Activated CD4-positive, alpha-beta T cell treated with anti-CD3 and anti-CD28 coated beads for 36 hours (primary cell): Measurements from ENCODE around the gene AQP12B. TPM values are rescaled to one million over a fixed set of nuclear protein-coding genes. Genes with fewer than 3 reads are reported as not detected.
A peak's percentile ranks its signal among the peaks of the same experiment; 100 is the strongest.
"Not testable (repeated sequence)": the region's sequence is repeated elsewhere in the genome, so short reads cannot be mapped to it uniquely, and the experiment has no call there.

Experiments used
- ATAC-seq: fragments of 200-7000 bp; cut with Tn5 transposase; one replicate; pipeline ENCODE4 v1.10.0; 2021; ENCODE audit warnings: mild to moderate bottlenecking, moderate library complexity
- CTCF ChIA-PET: fragments of 350-600 bp; sonication (Branson Sonifier 250); formaldehyde crosslinking; loops from one replicate; lab custom pipeline; 2021; ENCODE audit warnings: antibody characterized with exemption; lab: Charles Lee
- POLR2A ChIA-PET: fragments of 350-600 bp; sonication (Branson Sonifier 250); formaldehyde crosslinking; loops from one replicate; lab custom pipeline; 2021; ENCODE audit warnings: antibody characterized with exemption, inconsistent platforms; lab: Charles Lee
- DNase-seq: peaks from one replicate; pipeline ENCODE4 v3.0.0-alpha.2; 2020
- H3K27ac Mint-ChIP-seq: one replicate; pipeline ENCODE4 v1.8.0; 2021; ENCODE audit warnings: mixed read lengths
- H3K27me3 Mint-ChIP-seq: one replicate; pipeline ENCODE4 v1.8.0; 2021; ENCODE audit warnings: mixed read lengths
- H3K36me3 Mint-ChIP-seq: one replicate; pipeline ENCODE4 v1.8.0; 2021; ENCODE audit warnings: low read depth, mixed read lengths
- H3K4me1 Mint-ChIP-seq: one replicate; pipeline ENCODE4 v1.8.0; 2021; ENCODE audit warnings: mixed read lengths
- H3K4me3 Mint-ChIP-seq: one replicate; pipeline ENCODE4 v1.8.0; 2021; ENCODE audit warnings: mild to moderate bottlenecking, moderate library complexity, mixed read lengths
- H3K9me3 Mint-ChIP-seq: one replicate; pipeline ENCODE4 v1.8.0; 2021; ENCODE audit warnings: low read depth, mixed read lengths
- intact Hi-C, 2 experiments: fragments of 100-400 bp; cut with DNase I in 1 of 2; cut with micrococcal nuclease in 1 of 2; formaldehyde crosslinking; loops; one replicate each; pipeline versions ENCODE4 v1.14.2 to v1.15.1; 2022 to 2024; cut with DNase I, micrococcal nuclease
- total RNA-seq, 2 experiments: library from RNA; stranded (reverse); gene quantifications; one replicate each; pipeline ENCODE4 v1.2.3, GENCODE V29; 2021

Gene AQP12B
- total RNA-seq, 2 experiments from 2014 or later = not detected

DNA sequence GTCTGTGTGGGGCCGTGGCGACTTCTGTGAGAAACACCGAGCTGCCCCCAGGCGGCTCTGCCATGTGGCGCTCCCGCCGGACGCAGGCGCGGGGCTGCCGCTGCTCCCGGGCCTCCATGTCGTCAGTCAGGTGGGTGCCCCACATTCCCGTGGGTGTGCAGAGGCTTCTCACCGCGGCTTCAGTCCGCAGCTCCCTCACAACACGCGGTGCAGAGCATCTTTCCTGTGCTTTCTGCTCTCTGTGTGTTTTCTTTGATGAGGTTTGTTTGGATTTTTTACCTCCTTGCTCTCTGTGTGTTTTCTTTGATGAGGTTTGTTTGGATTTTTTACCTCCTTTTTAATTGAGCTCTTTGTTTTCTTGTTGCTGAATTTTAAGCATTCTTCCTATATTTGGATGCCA lies 22.0 kb upstream of the AQP12B start:
- ChIA-PET CTCF (interaction anchor here (1.4 to 1.7 kb wide), 2 partner anchors 88 to 96 kb away, joined by 3 read pairs; no protein-coding TSS in a partner anchor), POLR2A (no interaction called here)
- Mint-ChIP-seq H3K4me3 (peak overlapping the region; percentile 56), H3K9me3 (no peaks in the 10 kb centered on the region), H3K4me1 (peaks cover 13% of the 10 kb centered on the region), H3K27me3 (peaks cover 18% of the 10 kb centered on the region), H3K36me3 (no peaks in the 10 kb centered on the region), H3K27ac (no peak overlapping the region)
- intact Hi-C loops = loop anchor here in 1 of 2 experiments (5.0 to 10.0 kb wide), 2 partner anchors 107 to 190 kb away; no protein-coding TSS in a partner anchor
- peak; percentile 54 for DNase-seq
- ATAC-seq = peak; percentile 30

DNA sequence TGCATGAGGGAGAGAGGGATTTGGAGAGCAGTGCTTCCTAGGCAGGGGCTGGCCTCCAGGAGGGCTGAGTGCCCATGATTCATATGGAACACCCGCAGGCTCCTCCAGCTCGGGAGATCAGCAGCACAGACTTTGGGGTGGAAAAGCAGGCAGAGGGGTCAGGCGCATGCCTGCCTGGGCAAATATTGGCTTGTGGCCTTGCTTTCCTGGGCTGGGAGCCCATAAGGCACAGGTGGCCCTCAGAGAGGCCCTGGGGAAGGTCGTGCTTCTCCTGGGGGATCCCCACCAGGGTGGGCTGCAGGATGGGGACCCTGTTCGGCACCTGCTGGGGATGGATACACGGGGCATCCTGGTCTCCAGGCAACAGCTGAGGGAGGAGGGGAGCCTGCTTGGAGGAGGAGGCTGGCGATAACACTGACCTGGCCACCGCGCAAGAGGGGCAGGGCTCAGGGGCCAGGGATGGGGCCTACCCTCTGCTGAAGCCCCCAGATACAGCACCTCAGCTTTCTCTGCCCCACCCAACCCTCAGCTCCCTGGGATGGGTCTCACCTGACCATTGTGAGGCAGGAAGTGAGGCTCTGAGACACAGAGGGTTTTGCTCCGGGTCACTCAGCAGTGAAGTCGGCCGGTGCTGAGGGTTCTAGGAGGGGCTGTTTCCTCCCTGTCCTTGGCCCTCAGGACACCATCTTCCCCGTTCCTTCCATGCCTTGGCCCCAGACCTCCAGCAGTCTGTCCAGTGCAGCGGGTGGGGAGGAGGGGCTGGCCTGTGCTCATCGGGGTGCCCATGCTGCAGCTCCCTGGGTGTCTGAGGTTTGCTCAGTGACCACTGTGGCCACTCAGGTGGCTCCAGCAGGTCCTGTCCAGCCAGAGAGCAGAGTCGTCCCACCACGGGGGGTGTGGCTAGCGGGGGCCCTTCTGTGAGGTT lies 21.0 kb upstream of the AQP12B start:
- Mint-ChIP-seq H3K4me1 (peaks cover 13% of the 10 kb centered on the region), H3K9me3 (no peaks in the 10 kb centered on the region), H3K27me3 (peaks cover 18% of the 10 kb centered on the region), H3K4me3 (no peak overlapping the region), H3K36me3 (no peaks in the 10 kb centered on the region), H3K27ac (no peak overlapping the region)
- ATAC-seq (no peak), DNase-seq (no peak)
- ChIA-PET CTCF (interaction anchor here (0.7 kb wide), 1 partner anchor 65 kb away, joined by 4 read pairs; no protein-coding TSS in a partner anchor), POLR2A (no interaction called here)
- intact Hi-C loops = loop anchor here in 1 of 2 experiments (5.0 to 10.0 kb wide), 2 partner anchors 106 to 189 kb away; no protein-coding TSS in a partner anchor

DNA sequence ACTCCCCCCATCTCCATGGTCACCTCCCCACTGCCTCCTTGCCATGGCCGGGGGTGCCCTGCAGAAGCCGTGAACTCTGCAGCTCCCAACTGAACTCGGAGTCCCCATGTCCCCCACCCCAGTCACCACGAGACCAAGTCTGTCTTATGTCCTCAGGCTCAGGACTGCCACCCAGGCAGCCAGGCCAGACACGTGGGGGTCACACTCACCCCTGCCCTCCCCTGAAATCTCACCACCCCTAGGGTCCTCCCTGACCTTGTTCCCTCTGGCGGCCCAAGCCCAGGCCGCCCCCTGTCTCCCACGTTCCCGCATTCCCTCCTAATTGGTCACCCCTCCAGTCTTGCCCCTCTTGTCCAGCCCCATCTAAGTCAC lies 19.9 kb upstream of the AQP12B start:
- no peak for ATAC-seq
- H3K36me3 Mint-ChIP-seq = no peaks in the 10 kb centered on the region

DNA sequence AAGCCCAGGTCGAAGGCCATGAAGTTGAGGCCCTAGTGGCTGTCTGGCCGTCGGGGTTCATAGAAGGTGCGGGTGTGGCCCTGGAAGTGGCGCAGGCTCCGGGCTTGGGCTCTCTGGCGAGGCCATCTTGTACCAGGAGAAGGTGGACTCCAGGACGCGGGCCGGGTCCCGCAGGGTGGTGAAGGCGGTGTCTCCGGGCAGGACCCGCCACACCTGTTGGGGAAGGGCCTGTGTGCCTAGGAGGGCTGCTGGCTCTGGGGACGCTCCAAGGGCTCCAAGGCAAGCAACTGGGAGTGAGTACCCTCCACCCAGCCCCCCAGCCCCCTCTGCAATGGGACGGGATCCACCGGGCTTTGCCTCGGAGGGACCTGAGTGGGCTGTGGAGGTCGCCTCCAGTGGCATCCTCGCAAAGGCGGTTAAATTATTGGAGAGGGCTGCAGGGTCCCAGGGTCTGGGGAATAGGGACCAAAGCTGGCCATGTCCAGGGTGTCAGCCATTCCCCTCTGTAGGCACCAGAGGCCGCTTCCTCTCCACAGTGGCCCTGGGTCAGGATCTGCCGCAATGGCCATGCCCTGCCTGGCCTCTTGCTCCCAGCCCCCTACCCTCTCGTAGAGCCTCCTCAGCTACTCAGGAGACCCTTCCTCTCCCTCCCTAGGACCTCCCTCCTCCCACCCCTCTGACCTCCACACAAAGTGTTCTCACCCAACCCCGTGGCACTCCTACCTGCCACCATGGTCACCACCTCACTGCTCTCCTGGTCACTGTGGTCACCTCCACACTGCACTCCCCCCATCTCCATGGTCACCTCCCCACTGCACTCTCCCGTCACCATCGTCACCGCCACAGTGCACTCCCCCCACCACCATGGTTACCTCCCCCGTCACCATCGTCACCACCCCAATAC lies 19.3 kb upstream of the AQP12B start:
- Mint-ChIP-seq H3K4me1 (peaks cover 13% of the 10 kb centered on the region), H3K36me3 (no peaks in the 10 kb centered on the region), H3K4me3 (no peak overlapping the region), H3K9me3 (no peaks in the 10 kb centered on the region), H3K27me3 (peaks cover 17% of the 10 kb centered on the region), H3K27ac (no peak overlapping the region)
- intact Hi-C loops = loop anchor here in 1 of 2 experiments (5.0 to 10.0 kb wide), 2 partner anchors 105 to 187 kb away; no protein-coding TSS in a partner anchor
- DNase-seq = no peak
- ChIA-PET CTCF (no interaction called here), POLR2A (no interaction called here)
- no peak for ATAC-seq

More for the DNA sequence above, 19.9 kb upstream of the AQP12B start:
- peaks cover 13% of the 10 kb centered on the region for H3K4me1 Mint-ChIP-seq
- intact Hi-C loops = loop anchor here in 1 of 2 experiments (5.0 to 10.0 kb wide), 2 partner anchors 105 to 188 kb away; no protein-coding TSS in a partner anchor
- POLR2A ChIA-PET = no interaction called here
- DNase-seq = no peak
- H3K27ac Mint-ChIP-seq = no peak overlapping the region
- H3K4me3 Mint-ChIP-seq = no peak overlapping the region
- H3K27me3 Mint-ChIP-seq = peaks cover 17% of the 10 kb centered on the region
- CTCF ChIA-PET = interaction anchor here (0.7 kb wide), 1 partner anchor 64 kb away, joined by 4 read pairs; no protein-coding TSS in a partner anchor
- no peaks in the 10 kb centered on the region for H3K9me3 Mint-ChIP-seq

DNA sequence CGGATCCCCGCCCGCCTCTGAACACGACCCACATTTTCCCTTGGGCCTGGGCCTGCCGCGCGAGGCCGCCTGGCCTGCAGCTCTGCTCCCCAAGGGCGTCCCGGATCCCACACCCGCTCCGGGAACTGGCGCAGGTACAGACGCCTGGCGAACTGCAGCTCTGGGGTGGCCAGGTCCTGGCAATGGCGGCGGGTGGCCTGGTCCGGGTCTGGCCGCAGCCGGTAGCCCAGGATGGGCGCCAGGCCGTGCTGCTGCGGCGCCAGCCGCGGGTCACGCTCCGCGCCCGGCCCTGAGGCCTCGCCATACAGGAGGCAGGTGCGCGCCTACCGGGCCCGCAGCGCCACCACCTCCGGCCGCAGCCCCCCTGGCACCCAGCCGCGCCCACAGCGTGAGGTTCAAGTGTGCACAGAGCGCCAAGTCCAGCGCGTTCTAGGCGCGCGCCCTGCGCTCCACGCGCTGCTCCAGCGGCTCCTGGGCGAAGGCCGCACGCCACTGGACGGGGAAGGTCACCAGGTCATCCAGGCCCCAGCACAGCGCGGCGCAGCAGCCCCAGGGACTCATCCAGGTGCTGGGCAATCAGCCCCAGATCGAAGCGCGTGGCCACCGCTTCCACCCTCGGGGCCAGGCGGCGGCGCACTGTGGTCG lies 18.5 kb upstream of the AQP12B start:
- DNase-seq (no peak), ATAC-seq (no peak)
- peaks cover 13% of the 10 kb centered on the region for H3K4me1 Mint-ChIP-seq
- no peaks in the 10 kb centered on the region for H3K9me3 Mint-ChIP-seq
- no peak overlapping the region for H3K4me3 Mint-ChIP-seq
- H3K27ac Mint-ChIP-seq = no peak overlapping the region
- no peaks in the 10 kb centered on the region for H3K36me3 Mint-ChIP-seq
- CTCF ChIA-PET = interaction anchor here (0.6 kb wide), 1 partner anchor 440 kb away, joined by 3 read pairs; no protein-coding TSS in a partner anchor
- peaks cover 17% of the 10 kb centered on the region for H3K27me3 Mint-ChIP-seq
- intact Hi-C loops = loop anchor here in 1 of 2 experiments (5.0 to 10.0 kb wide), 2 partner anchors 104 to 186 kb away; no protein-coding TSS in a partner anchor
- POLR2A ChIA-PET = no interaction called here

DNA sequence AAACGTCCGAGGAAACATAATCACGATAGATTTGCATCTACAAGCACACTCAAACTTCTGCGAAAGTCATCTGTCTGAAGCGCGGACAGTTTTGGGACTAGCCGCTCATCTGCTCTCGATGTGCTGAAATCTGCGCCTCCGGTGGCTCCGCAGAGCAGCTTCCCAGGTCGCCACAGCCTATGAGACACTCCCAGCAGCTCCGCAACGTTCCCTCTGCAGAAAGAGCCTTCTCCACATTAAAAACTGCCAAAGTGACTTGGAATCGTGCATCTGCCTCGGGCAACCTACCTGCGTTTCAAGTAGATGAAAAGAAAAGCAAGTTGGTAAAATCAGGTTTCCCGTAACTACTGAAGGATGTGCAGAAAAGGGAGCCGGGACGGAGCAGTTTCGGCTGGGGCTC lies 17.9 kb upstream of the AQP12B start:
- CTCF ChIA-PET = interaction anchor here (0.6 kb wide), 1 partner anchor 439 kb away, joined by 3 read pairs; no protein-coding TSS in a partner anchor
- DNase-seq, H3K36me3 Mint-ChIP-seq, ATAC-seq, H3K9me3 Mint-ChIP-seq, H3K27ac Mint-ChIP-seq, POLR2A ChIA-PET, H3K4me3 Mint-ChIP-seq: not testable (repeated sequence)
- intact Hi-C loops = loop anchor here in 1 of 2 experiments (5.0 to 10.0 kb wide), 2 partner anchors 103 to 186 kb away; no protein-coding TSS in a partner anchor
- H3K4me1 Mint-ChIP-seq = peaks cover 12% of the 10 kb centered on the region
- H3K27me3 Mint-ChIP-seq = peaks cover 17% of the 10 kb centered on the region

DNA sequence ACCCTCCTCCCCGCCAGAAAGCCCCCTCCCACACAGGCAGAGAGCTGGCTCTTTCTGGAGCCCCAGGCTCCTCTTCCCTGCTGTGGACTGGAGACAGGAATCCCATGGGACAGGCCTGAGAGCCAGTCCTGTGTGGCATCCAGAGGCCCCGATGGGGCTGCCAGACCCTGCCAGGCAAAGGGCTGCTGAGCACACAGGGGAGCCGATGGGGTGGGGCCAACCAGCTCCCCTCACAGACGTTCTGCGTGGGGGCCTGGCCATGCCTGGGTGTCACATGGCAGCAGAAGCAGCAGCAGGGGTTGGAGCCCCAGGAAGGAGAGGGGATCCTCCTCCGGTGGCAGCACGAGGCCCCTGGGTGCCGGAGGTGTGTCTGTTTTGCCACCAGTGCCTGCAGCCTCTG lies 17.1 kb upstream of the AQP12B start:
- H3K27me3 Mint-ChIP-seq, H3K4me1 Mint-ChIP-seq, H3K4me3 Mint-ChIP-seq, POLR2A ChIA-PET, DNase-seq, CTCF ChIA-PET, H3K27ac Mint-ChIP-seq, ATAC-seq, H3K9me3 Mint-ChIP-seq, H3K36me3 Mint-ChIP-seq: not testable (repeated sequence)
- intact Hi-C loops = loop anchor here in 1 of 2 experiments (5.0 to 10.0 kb wide), 2 partner anchors 103 to 185 kb away; no protein-coding TSS in a partner anchor

DNA sequence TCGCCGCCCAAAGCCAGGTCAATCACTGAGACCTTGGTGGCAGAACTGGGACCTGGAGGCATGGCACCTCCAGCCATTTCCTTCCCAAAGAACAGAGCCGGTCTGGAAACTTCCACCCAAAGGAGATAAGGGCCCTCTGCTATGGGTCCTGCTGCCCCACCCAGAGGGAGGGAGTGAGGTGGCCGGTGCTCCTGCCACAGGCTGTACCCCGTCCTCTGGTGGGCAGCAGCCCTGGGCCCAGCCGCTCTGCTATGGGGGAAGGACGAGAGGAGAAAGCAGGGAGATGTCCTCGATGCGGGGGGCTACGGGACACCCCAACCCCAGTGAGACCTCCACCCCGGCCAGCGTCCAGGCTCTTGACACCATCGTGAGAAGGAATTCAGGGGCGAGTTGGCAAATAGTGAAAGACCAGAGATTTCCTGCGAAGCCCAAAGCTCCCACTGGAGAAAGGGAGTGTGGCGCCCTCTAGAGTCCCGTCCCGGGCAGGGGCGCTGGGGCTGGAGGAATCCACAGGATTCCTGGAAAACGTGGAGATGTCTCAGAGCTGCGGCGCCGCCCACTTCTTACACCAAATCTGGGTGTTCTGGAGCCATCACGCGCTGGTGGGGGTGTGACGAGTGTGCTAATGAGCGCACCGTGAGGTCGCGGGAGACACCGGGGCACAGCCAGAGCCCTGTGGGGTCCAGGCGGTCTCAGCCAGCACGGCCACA lies 16.3 kb upstream of the AQP12B start:
- H3K4me1 Mint-ChIP-seq, ATAC-seq, H3K36me3 Mint-ChIP-seq, H3K27me3 Mint-ChIP-seq, H3K9me3 Mint-ChIP-seq, H3K4me3 Mint-ChIP-seq, intact Hi-C loops, H3K27ac Mint-ChIP-seq, POLR2A ChIA-PET, CTCF ChIA-PET: not testable (repeated sequence)
- DNase-seq = peak; percentile 3

DNA sequence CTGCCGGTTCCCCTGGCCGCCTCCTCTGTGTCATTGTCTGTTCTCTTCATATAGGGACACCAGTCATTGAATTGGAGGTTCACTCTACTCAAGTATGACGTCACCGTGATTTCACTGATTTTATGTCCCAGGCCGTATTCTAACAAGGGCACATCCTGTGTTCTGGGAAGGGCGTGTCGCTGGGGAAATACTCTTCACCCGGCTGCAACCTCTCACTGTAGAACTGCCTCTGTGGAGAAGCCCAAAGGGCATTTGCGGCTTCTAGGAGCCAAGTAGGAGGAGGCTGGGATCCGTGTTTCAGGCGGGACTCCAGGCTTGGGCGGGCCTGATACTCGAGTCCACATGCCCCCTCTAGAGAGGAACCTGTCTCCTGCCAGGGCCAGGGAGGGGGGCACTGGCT lies 13.8 kb upstream of the AQP12B start:
- DNase-seq, intact Hi-C loops, H3K36me3 Mint-ChIP-seq, ATAC-seq, POLR2A ChIA-PET, H3K4me3 Mint-ChIP-seq, H3K27me3 Mint-ChIP-seq, CTCF ChIA-PET, H3K27ac Mint-ChIP-seq, H3K9me3 Mint-ChIP-seq, H3K4me1 Mint-ChIP-seq: not testable (repeated sequence)

DNA sequence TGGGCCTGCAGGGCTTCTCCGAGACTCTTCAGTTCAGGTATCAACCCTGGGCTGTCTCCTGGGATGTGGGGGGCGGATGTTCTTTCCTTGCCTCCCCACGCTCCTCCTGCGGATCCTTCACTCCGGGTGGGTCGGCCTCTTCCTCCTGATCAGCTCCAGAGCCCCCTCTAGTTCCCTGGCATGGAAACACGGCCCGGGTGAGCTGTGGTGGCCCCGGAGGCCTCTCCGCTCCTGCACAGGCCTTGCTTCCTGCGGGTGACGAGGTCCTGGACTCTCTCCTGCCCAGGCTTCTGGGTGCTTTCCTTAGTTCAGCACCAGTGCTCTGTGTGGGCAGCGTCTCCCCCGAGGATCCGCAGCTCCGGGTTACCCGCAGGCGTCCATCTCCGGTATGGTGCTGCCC lies 12.9 kb upstream of the AQP12B start:
- CTCF ChIA-PET, ATAC-seq, H3K4me1 Mint-ChIP-seq, H3K9me3 Mint-ChIP-seq, H3K36me3 Mint-ChIP-seq, H3K27ac Mint-ChIP-seq, intact Hi-C loops, DNase-seq, POLR2A ChIA-PET, H3K4me3 Mint-ChIP-seq, H3K27me3 Mint-ChIP-seq: not testable (repeated sequence)
